Measurements from ENCODE around the gene TYW5. TPM values are rescaled to one million over a fixed set of nuclear protein-coding genes. Genes with fewer than 3 reads are reported as not detected.
A peak's percentile ranks its signal among the peaks of the same experiment; 100 is the strongest.
"Not testable (repeated sequence)": the region's sequence is repeated elsewhere in the genome, so short reads cannot be mapped to it uniquely, and the experiment has no call there.

Gene TYW5
- total RNA-seq, 4 donors from 2014 or later = 6.3 to 8.2 (median 7.3) TPM

- no peak for DNase-seq (ENCODE audit: low spot score in 2 of 2)
- H3K4me3 ChIP-seq (ENCODE audit: low read depth, poor library complexity, severe bottlenecking) = no peak overlapping the region
- 70 to 72% methylated on average over 5 of the region's 5 CpGs for WGBS, 2 donors
- intact Hi-C loops (cut with DNase I; ENCODE audit: low total_unique reads) = no loop called here
- TF ChIP-seq POLR2A (IDR thresholded peaks at IDR 0.05) = no peak
- TF ChIP-seq CTCF (IDR thresholded peaks at IDR 0.05) = no peak
Observed at GRCh38 chr2:199922856-199923255, 32.4 kb downstream of the TYW5 start.

GRCh38 chr2:199916980-199917379 lies 38.3 kb downstream of the TYW5 start:
- 100% methylated on average over 4 of the region's 4 CpGs for WGBS, 2 donors
- intact Hi-C loops (cut with DNase I; ENCODE audit: low total_unique reads) = no loop called here
- DNase-seq (ENCODE audit: low spot score in 2 of 2) = no peak
- no peak overlapping the region for H3K4me3 ChIP-seq (ENCODE audit: low read depth, poor library complexity, severe bottlenecking)
- TF ChIP-seq CTCF (IDR thresholded peaks at IDR 0.05) = no peak
- no peak for TF ChIP-seq POLR2A (IDR thresholded peaks at IDR 0.05)

DNA sequence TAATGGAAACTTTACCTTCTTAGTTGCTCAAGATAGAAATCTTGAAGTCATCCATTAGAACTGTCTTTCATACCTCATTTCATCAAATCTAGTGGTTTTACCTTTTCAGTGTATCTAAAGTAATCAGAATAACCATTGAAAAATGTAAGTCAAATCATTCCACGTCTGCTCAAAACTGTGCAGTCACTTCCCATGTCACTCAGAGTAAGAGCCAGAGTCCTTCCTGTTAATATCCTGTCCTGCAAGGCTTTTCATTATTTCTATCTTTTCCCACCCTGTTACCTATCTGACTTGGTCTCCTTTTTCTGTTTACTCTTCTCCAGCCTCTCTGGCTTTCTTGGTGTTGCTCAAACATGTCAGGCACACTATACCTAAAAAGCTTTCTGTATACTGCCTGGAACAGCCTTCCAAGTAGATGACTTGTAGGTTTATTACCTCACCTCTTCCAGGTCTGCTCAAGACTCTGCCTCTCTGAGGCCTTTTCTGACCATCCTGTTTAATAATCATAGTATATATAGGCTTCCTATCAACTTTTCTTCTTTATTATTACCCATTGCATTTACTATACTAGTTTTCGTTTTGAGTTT lies 40.8 kb downstream of the TYW5 start:
- 69 to 79% methylated on average over 2 of the region's 2 CpGs for whole genome bisulfite sequencing, 2 donors
- DNase-seq (ENCODE audit: low spot score in 2 of 2) = no peak
- intact Hi-C loops (cut with DNase I; ENCODE audit: low total_unique reads) = no loop called here
- H3K4me3 ChIP-seq (ENCODE audit: low read depth, poor library complexity, severe bottlenecking) = no peak overlapping the region
- TF ChIP-seq POLR2A (IDR thresholded peaks at IDR 0.05) = no peak
- no peak for TF ChIP-seq CTCF (IDR thresholded peaks at IDR 0.05)

GRCh38 chr2:199912553-199913114 lies 42.7 kb downstream of the TYW5 start:
- not testable (repeated sequence) for H3K4me3 ChIP-seq (ENCODE audit: low read depth, poor library complexity, severe bottlenecking)

GRCh38 chr2:199911877-199912161 lies 43.5 kb downstream of the TYW5 start:
- WGBS, 2 donors = 0% methylated on average over 13 of the region's 13 CpGs
- H3K4me3 ChIP-seq (ENCODE audit: low read depth, poor library complexity, severe bottlenecking) = peak overlapping the region; percentile 82
- intact Hi-C loops (cut with DNase I; ENCODE audit: low total_unique reads) = no loop called here
- DNase-seq (ENCODE audit: low spot score in 2 of 2) = no peak
- no peak for TF ChIP-seq CTCF (IDR thresholded peaks at IDR 0.05)
- no peak for TF ChIP-seq POLR2A (IDR thresholded peaks at IDR 0.05)

More at GRCh38 chr2:199912553-199913114, 42.7 kb downstream of the TYW5 start:
- intact Hi-C loops (cut with DNase I; ENCODE audit: low total_unique reads); DNase-seq (ENCODE audit: low spot score in 2 of 2): not testable (repeated sequence)
- 90 to 92% methylated on average over 12 of the region's 12 CpGs for WGBS, 2 donors

GRCh38 chr2:199911052-199911876 lies 44.0 kb downstream of the TYW5 start, which contains the start of gene C2orf69:
C2orf69 (plus strand) TSS chr2:199911293; CDS start chr2:199911439, 146 bp downstream.
- intact Hi-C loops (cut with DNase I; ENCODE audit: low total_unique reads) = no loop called here
- peak within 1 kb of the TSS; percentile 82 for H3K4me3 ChIP-seq (ENCODE audit: low read depth, poor library complexity, severe bottlenecking)
- DNase-seq (ENCODE audit: low spot score in 2 of 2) = peak; percentile 97 to 99
- no peak for TF ChIP-seq CTCF (IDR thresholded peaks at IDR 0.05)
- TF ChIP-seq POLR2A (IDR thresholded peaks at IDR 0.05) = no peak
- 0% methylated on average over 46 to 77 of the region's 85 CpGs for WGBS, 2 donors
